Kidney (tissue), 14 donors: ENCODE results near the gene EPHA6. TPM values are rescaled to one million over a fixed set of nuclear protein-coding genes. Genes with fewer than 3 reads are reported as not detected.
A peak's percentile ranks its signal among the peaks of the same experiment; 100 is the strongest.
"Not testable (repeated sequence)": the region's sequence is repeated elsewhere in the genome, so short reads cannot be mapped to it uniquely, and the experiment has no call there.

Source experiments
- DNase-seq, 5 donors: peaks; one replicate each; pipeline ENCODE4 v3.0.0-alpha.2; 2013 to 2020
- FAIRE-seq: peaks from 2 replicates; lab custom pipeline; 2012; peaks lifted over from hg19 to GRCh38; lab: Jason Lieb, UNC
- H3K27ac ChIP-seq, 2 donors: one replicate each; pipeline ENCODE4 v1.7.0; 2013; ENCODE audit warnings: low read depth in 2 of 2, low read length in 2 of 2, inconsistent platforms in 1 of 2
- H3K27me3 ChIP-seq: one replicate; pipeline ENCODE4 v1.7.1; 2013; ENCODE audit warnings: low read length, inconsistent platforms; ENCODE audit not compliant: control insufficient read depth, insufficient read depth
- H3K36me3 ChIP-seq, 3 donors: one replicate each; pipeline versions ENCODE4 v1.7.0 to v1.7.1; 2013; ENCODE audit warnings: low read length in 3 of 3, control low read depth in 1 of 3, inconsistent platforms in 1 of 3; ENCODE audit not compliant: insufficient read depth in 3 of 3, control insufficient read depth in 2 of 3
- H3K4me1 ChIP-seq, 3 donors: one replicate each; pipeline versions ENCODE4 v1.7.0 to v1.7.1; 2013; ENCODE audit warnings: low read length in 3 of 3, inconsistent platforms in 1 of 3, low read depth in 1 of 3; ENCODE audit not compliant: control insufficient read depth in 2 of 3, insufficient read depth in 2 of 3
- H3K4me3 ChIP-seq, 3 donors: one replicate each; pipeline versions ENCODE4 v1.7.0 to v1.8.1; 2013; ENCODE audit warnings: low read length in 3 of 3, control low read depth in 1 of 3, inconsistent platforms in 1 of 3
- H3K9ac ChIP-seq, 3 donors: one replicate each; pipeline versions ENCODE4 v1.7.0 to v1.7.1; 2013; ENCODE audit warnings: low read length in 3 of 3, control low read depth in 1 of 3, inconsistent platforms in 1 of 3
- H3K9me3 ChIP-seq, 3 donors: one replicate each; pipeline versions ENCODE4 v1.7.0 to v1.7.1; 2013; ENCODE audit warnings: low read length in 3 of 3, control low read depth in 1 of 3, inconsistent platforms in 1 of 3; ENCODE audit not compliant: control insufficient read depth in 2 of 3, insufficient read depth in 1 of 3
- intact Hi-C: fragments of 100-400 bp; cut with DNase I; formaldehyde crosslinking; loops from one replicate; pipeline ENCODE4 v1.11.1; 2022
- polyA plus RNA-seq: library from polyadenylated mRNA; stranded (reverse); fragments of 350-450 nt; fragmentation: Illumina TruSeq; extraction: RNeasy Lipid Tissue Mini Kit (QIAGEN cat#74804); gene quantifications from one replicate; pipeline ENCODE4 v1.2.3, GENCODE V29; 2014; ENCODE audit warnings: low read depth, low replicate concordance; ENCODE audit not compliant: insufficient read depth
- total RNA-seq: library from RNA; stranded (reverse); fragmentation: NEBNext Ultra II Directional; extraction: Animal tissue kit (Norgen Biotek cat#: 25700); gene quantifications from one replicate; pipeline ENCODE4 v1.2.1, GENCODE V29; 2021
- TF ChIP-seq, protein P1 (sequence below): IDR thresholded peaks from 3 replicates; pipeline ENCODE4 v1.5.1; 2012; ENCODE audit warnings: mild to moderate bottlenecking, moderate library complexity, borderline replicate concordance; ENCODE audit not compliant: insufficient read depth; ENCODE audit errors: extremely low read depth
- donor health status: control.
- donor health status: control.
- donor health status: control.
- donor health status: control.
- donor health status: control.
- donor health status: DM: yes; HTN: yes; CAD: no.
- donor health status: Normal renal cell carcinoma (clear cell type).

Gene EPHA6
- total and polyA plus RNA-seq, 2 donors from 2014 or later = 0.66 TPM; not detected in 1

DNA sequence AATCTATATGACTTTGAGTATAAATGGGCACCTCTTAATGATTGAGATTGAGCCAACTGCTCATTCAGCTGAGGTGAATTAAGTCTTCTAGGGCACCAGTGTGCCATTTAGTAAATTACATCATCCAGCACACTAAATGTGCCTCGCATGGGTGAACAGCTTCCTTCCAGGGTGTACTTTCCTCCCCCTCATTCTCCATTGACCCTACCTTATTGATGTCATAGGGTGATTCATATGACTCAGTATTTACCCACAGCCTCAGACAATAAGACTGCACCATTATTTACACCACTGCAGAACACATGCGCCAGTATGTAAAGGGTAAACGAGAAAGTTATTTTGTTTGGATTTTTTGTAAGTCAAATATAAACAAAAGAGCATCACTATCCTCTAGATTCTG is 765.0 kb downstream of the EPHA6 start:
- Histone ChIP-seq H3K27ac (no peak overlapping the region), H3K4me3 (no peak overlapping the region), H3K27me3 (no peaks in the 10 kb centered on the region), H3K9me3 (no peaks in the 10 kb centered on the region), H3K9ac (no peak overlapping the region), H3K36me3 (no peaks in the 10 kb centered on the region), H3K4me1 (no peaks in the 10 kb centered on the region)
- no peak for FAIRE-seq
- intact Hi-C loops = no loop called here
- TF ChIP-seq, protein P1, sequence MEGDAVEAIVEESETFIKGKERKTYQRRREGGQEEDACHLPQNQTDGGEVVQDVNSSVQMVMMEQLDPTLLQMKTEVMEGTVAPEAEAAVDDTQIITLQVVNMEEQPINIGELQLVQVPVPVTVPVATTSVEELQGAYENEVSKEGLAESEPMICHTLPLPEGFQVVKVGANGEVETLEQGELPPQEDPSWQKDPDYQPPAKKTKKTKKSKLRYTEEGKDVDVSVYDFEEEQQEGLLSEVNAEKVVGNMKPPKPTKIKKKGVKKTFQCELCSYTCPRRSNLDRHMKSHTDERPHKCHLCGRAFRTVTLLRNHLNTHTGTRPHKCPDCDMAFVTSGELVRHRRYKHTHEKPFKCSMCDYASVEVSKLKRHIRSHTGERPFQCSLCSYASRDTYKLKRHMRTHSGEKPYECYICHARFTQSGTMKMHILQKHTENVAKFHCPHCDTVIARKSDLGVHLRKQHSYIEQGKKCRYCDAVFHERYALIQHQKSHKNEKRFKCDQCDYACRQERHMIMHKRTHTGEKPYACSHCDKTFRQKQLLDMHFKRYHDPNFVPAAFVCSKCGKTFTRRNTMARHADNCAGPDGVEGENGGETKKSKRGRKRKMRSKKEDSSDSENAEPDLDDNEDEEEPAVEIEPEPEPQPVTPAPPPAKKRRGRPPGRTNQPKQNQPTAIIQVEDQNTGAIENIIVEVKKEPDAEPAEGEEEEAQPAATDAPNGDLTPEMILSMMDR = no peak
- DNase-seq = peak in 4 of 5 donors; percentile 36 to 83 (median 62)

DNA sequence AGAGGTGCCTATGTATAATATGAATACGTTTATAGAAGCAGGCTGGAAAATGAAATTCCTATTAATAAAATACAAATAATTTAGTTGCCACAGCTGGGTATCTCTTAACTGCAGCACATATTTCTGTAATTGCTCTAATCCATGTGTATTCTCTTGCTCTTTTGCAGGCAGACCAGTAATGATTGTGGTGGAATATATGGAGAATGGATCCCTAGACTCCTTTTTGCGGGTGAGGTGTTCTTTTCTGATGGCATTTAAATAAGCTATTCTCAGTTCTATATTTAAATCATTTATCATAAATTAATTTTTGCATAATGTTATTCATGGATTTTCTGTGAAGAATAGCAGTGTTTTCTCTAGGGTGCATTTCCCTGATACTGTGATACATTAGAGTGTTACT is 796.2 kb downstream of the EPHA6 start:
- Histone ChIP-seq H3K9ac (no peak overlapping the region), H3K4me1 (no peaks in the 10 kb centered on the region), H3K9me3 (no peaks in the 10 kb centered on the region), H3K4me3 (no peak overlapping the region), H3K36me3 (no peaks in the 10 kb centered on the region), H3K27ac (no peak overlapping the region), H3K27me3 (no peaks in the 10 kb centered on the region)
- DNase-seq (no peak), FAIRE-seq (no peak)
- TF ChIP-seq, protein P1 = no peak
- intact Hi-C loops = no loop called here

DNA sequence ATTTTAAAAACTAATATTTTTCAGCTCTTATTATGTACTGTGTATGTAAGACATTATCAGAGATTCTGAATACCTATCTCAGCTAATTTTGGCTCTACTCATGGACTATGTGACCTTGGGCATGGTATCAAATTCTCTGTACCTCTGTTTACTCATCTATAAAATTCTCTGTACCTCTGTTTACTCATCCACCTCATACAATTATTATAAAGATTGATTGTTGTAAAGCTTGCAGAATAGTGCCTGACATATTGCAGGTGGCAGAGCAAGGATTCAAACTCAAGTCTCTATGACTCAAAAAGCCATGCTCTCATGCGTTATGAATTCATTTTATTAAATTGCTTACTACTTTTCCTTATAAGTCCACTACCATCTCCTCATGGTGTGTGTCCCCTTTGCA is 798.2 kb downstream of the EPHA6 start:
- Histone ChIP-seq H3K4me1 (no peaks in the 10 kb centered on the region), H3K4me3 (no peak overlapping the region), H3K9me3 (no peaks in the 10 kb centered on the region), H3K36me3 (no peaks in the 10 kb centered on the region), H3K9ac (no peak overlapping the region), H3K27ac (no peak overlapping the region), H3K27me3 (no peaks in the 10 kb centered on the region)
- intact Hi-C loops = no loop called here
- FAIRE-seq (no peak), DNase-seq (no peak)
- TF ChIP-seq, protein P1 = no peak

DNA sequence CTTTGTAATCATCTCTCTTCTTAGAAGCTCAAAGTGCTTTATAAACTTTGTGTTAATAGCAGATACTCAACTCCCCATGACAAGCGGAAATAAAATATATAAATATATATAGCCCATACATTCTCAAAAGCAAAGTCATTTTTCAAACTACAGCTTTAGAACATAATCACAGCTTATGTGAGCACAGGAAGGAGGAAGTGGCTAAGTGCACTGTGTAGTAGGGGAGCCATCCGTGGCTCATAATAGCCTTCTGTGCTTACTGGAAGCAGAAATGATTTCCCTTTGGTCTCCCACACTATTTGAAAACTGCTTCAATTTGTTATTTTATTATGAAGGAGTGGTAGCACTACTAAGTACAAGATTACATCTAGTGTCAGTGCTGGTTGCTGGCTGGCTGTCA is 798.7 kb downstream of the EPHA6 start:
- no peak for FAIRE-seq

DNA sequence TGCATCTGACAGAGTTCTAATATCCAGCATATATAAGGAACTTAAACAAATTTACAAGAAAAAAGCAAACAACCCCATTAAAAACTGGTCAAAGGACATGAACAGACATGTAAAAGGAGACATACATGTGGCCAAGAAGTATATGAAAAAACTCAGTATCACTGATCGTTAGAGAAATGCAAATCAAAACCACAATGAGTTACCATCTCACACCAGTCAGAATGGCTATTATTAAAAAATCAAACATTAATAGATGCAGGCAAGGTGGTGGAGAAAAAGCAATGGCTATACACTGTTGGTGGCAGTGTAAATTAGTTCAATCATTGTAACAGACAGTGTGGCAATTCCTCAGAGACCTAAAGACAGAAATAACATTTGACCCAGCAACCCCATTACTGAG is 806.1 kb downstream of the EPHA6 start:
- H3K9me3 ChIP-seq, intact Hi-C loops, H3K27ac ChIP-seq, H3K9ac ChIP-seq, H3K27me3 ChIP-seq, FAIRE-seq, H3K36me3 ChIP-seq, H3K4me1 ChIP-seq, DNase-seq, H3K4me3 ChIP-seq: not testable (repeated sequence)

More for the DNA sequence above, 798.7 kb downstream of the EPHA6 start:
- Histone ChIP-seq H3K9ac (no peak overlapping the region), H3K9me3 (no peaks in the 10 kb centered on the region), H3K4me3 (no peak overlapping the region), H3K27ac (no peak overlapping the region), H3K4me1 (no peaks in the 10 kb centered on the region), H3K36me3 (no peaks in the 10 kb centered on the region), H3K27me3 (no peaks in the 10 kb centered on the region)
- intact Hi-C loops = no loop called here
- no peak for DNase-seq
- TF ChIP-seq, protein P1 = no peak
